Measurements from ENCODE around the gene MECR.
A peak's percentile ranks its signal among the peaks of the same experiment; 100 is the strongest.

Gene MECR

GRCh38 chr1:29200906-29201594, 29.7 kb downstream of the MECR start:
- no peak for DNase-seq

- no peak for DNase-seq
Observed at GRCh38 chr1:29197993-29198392, 32.7 kb downstream of the MECR start.

GRCh38 chr1:29197590-29197924, 33.2 kb downstream of the MECR start:
- peak in 1 of 2 donors; percentile 12 for DNase-seq

- DNase-seq = no peak
Observed at GRCh38 chr1:29196863-29197589, 33.7 kb downstream of the MECR start.

GRCh38 chr1:29195881-29196291, 34.8 kb downstream of the MECR start:
- no peak for DNase-seq

GRCh38 chr1:29193879-29194455, 36.8 kb downstream of the MECR start:
- DNase-seq = no peak

GRCh38 chr1:29190718-29191117, 40.0 kb downstream of the MECR start:
- DNase-seq = no peak

GRCh38 chr1:29186707-29187106, 44.0 kb downstream of the MECR start:
- DNase-seq = no peak

GRCh38 chr1:29186252-29186651, 44.5 kb downstream of the MECR start:
- DNase-seq = no peak

- DNase-seq = no peak
Observed at GRCh38 chr1:29183287-29183686, 47.4 kb downstream of the MECR start.

- peak; percentile 99 for DNase-seq
Observed at GRCh38 chr1:29181413-29182225, 49.1 kb downstream of the MECR start, which contains the start of gene SRSF4. TSS of gene SRSF4 (minus strand) at chr1:29181900. CDS start at chr1:29181752, 148 bp downstream.

GRCh38 chr1:29180497-29181412, 50.0 kb downstream of the MECR start:
- DNase-seq = peak in 1 of 2 donors; percentile 25

GRCh38 chr1:29179641-29180184, 51.0 kb downstream of the MECR start:
- no peak for DNase-seq

GRCh38 chr1:29177022-29177705, 53.6 kb downstream of the MECR start:
- DNase-seq = no peak

- DNase-seq = no peak
Observed at GRCh38 chr1:29176576-29176975, 54.2 kb downstream of the MECR start.

- DNase-seq = no peak
Observed at GRCh38 chr1:29172415-29172939, 58.3 kb downstream of the MECR start.

GRCh38 chr1:29171521-29171920, 59.2 kb downstream of the MECR start:
- no peak for DNase-seq

GRCh38 chr1:29171089-29171488, 59.6 kb downstream of the MECR start:
- DNase-seq = no peak

GRCh38 chr1:29169976-29170375, 60.8 kb downstream of the MECR start:
- DNase-seq = no peak

- DNase-seq = no peak
Observed at GRCh38 chr1:29167904-29168303, 62.8 kb downstream of the MECR start.

GRCh38 chr1:29166291-29166878, 64.3 kb downstream of the MECR start:
- DNase-seq = no peak
